GM12892 (cell line): Measurements from ENCODE around the gene STARD7.
A peak's percentile ranks its signal among the peaks of the same experiment; 100 is the strongest.

Experiments used
- POLR2A ChIP-seq: IDR thresholded peaks from 2 replicates; pipeline ENCODE4 v1.6.1; 2011; ENCODE audit warnings: low read depth, low read length, control low read depth
- POLR2AphosphoS5 ChIP-seq: IDR thresholded peaks from 2 replicates; pipeline ENCODE4 v1.6.1; 2011; ENCODE audit warnings: low read depth, low read length, control low read depth
- TAF1 ChIP-seq: IDR thresholded peaks from 2 replicates; pipeline ENCODE4 v1.6.1; 2011; ENCODE audit warnings: low read depth, mild to moderate bottlenecking, control low read depth, low read length, borderline replicate concordance

DNA sequence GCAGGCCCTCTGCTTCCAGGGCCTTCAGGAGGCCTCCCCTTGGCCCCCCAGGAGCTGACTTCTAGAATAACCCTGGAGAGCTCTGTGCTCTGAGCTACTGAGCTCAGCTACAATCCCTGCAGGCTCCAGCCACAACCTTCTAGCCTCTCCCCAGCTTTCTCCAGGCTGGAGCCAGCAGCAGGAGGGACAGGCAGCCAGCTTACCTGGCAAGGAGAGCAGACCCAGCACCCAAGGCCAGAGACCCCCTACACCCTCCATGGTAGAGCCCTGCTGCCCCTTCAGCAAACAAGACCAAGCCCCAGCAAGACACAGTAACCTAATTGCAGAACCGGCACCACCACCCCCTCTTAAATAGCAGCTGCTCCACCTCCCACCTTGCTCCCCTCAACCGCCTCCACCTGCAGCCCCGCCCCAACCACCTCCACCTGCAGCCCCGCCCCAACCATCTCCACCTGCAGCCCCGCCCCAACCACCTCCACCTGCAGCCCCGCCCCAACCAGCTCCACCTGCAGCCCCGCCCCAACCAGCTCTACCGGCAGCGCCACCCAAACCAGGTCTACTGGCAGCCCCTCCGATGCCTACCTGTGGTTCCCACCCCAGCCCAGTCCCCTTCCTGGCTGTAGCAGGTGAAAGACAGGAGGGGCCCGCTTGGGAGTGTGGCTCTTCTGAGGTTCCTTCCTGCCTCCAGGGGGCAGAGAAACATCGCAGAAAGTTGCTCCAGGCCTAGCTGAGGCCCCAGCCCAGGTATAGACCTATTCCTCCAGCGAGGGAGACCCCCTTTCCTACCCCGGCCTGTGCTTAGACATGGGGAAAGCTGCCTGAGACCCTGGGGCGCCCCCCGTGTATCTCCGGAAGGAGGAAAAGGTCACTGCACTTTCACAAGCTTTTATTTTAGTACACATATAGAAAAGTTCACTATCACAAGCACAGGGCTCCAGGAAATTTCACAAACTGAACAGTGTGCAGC, 70.2 kb downstream of the STARD7 start, which contains the start of gene ASTL:
- TF ChIP-seq POLR2AphosphoS5 = peak; percentile 78
- peak; percentile 81 for TF ChIP-seq POLR2A
- no peak for TF ChIP-seq TAF1
